NCI-H526 treated with DMSO at 0.1 percent for 48 hours (cell line): Measurements from ENCODE around the gene LPP.

Source experiments
- DNase-seq: peaks from one replicate; lab custom pipeline; 2025; lab: John Stamatoyannopoulos, UW

The LPP gene

GRCh38 chr3:188473591-188474288 lies 319.8 kb downstream of the LPP start:
- DNase-seq = no peak

GRCh38 chr3:188476935-188477334 lies 323.0 kb downstream of the LPP start:
- no peak for DNase-seq

GRCh38 chr3:188480011-188480410 lies 326.1 kb downstream of the LPP start:
- no peak for DNase-seq

GRCh38 chr3:188482929-188483328 lies 329.0 kb downstream of the LPP start:
- no peak for DNase-seq

- no peak for DNase-seq
These were observed 332.2 kb downstream of the LPP start for GRCh38 chr3:188486126-188486525.

GRCh38 chr3:188486952-188487351 lies 333.0 kb downstream of the LPP start:
- DNase-seq = no peak

- DNase-seq = no peak
These were observed 333.7 kb downstream of the LPP start for GRCh38 chr3:188487652-188488051.

GRCh38 chr3:188488801-188489200 lies 334.8 kb downstream of the LPP start:
- DNase-seq = no peak

GRCh38 chr3:188489639-188490405 lies 335.9 kb downstream of the LPP start:
- DNase-seq = peak; percentile 92

- DNase-seq = no peak
These were observed 336.5 kb downstream of the LPP start for GRCh38 chr3:188490416-188490815.

- DNase-seq = no peak
These were observed 337.3 kb downstream of the LPP start for GRCh38 chr3:188491276-188491687.

GRCh38 chr3:188496390-188496789 lies 342.4 kb downstream of the LPP start:
- DNase-seq = no peak

- no peak for DNase-seq
These were observed 343.1 kb downstream of the LPP start for GRCh38 chr3:188497021-188497420.

- no peak for DNase-seq
These were observed 349.7 kb downstream of the LPP start for GRCh38 chr3:188503647-188504046.

- DNase-seq = no peak
These were observed 351.2 kb downstream of the LPP start for GRCh38 chr3:188505151-188505550.

GRCh38 chr3:188505911-188506310 lies 352.0 kb downstream of the LPP start:
- no peak for DNase-seq

GRCh38 chr3:188506446-188506845 lies 352.5 kb downstream of the LPP start:
- DNase-seq = no peak

- DNase-seq = no peak
These were observed 353.3 kb downstream of the LPP start for GRCh38 chr3:188507244-188507720.

GRCh38 chr3:188508454-188508853 lies 354.5 kb downstream of the LPP start:
- no peak for DNase-seq

- no peak for DNase-seq
These were observed 355.4 kb downstream of the LPP start for GRCh38 chr3:188509316-188509715.

GRCh38 chr3:188510366-188510765 lies 356.4 kb downstream of the LPP start:
- DNase-seq = no peak

- DNase-seq = no peak
These were observed 359.8 kb downstream of the LPP start for GRCh38 chr3:188513662-188514328.

- DNase-seq = no peak
These were observed 362.6 kb downstream of the LPP start for GRCh38 chr3:188516515-188516914.
